A673 (cell line): Measurements from ENCODE around the gene TCF12.

Experiments
- CTCF ChIP-seq: fragments of 300-800, 200-600 bp; sonication (generic); conservative IDR thresholded peaks from 2 replicates; pipeline ENCODE4 v1.5.1; 2017; ENCODE audit warnings: low read depth, mild to moderate bottlenecking, antibody characterized with exemption, low read length, moderate library complexity, mixed read lengths
- EZH2 ChIP-seq: fragments of 200-600 bp; sonication (generic); IDR thresholded peaks from 2 replicates; pipeline ENCODE4 v1.6.1; 2017; ENCODE audit warnings: borderline replicate concordance, low read depth, mild to moderate bottlenecking, mixed read lengths, antibody characterized with exemption, low read length; ENCODE audit not compliant: poor library complexity, severe bottlenecking

- TF ChIP-seq EZH2 (no peak), CTCF (no peak)
These were observed 177.5 kb downstream of the TCF12 start for GRCh38 chr15:57095896-57096295.
